HG02870 (cell line): Measurements from ENCODE around the gene DKK3.

Experiments used
- ATAC-seq: cut with Tn5 transposase; IDR thresholded peaks from one replicate; pipeline ENCODE4 v1.9.1; 2021; ENCODE audit warnings: mild to moderate bottlenecking, moderate library complexity; ENCODE audit not compliant: unreplicated experiment

DKK3 gene

DNA sequence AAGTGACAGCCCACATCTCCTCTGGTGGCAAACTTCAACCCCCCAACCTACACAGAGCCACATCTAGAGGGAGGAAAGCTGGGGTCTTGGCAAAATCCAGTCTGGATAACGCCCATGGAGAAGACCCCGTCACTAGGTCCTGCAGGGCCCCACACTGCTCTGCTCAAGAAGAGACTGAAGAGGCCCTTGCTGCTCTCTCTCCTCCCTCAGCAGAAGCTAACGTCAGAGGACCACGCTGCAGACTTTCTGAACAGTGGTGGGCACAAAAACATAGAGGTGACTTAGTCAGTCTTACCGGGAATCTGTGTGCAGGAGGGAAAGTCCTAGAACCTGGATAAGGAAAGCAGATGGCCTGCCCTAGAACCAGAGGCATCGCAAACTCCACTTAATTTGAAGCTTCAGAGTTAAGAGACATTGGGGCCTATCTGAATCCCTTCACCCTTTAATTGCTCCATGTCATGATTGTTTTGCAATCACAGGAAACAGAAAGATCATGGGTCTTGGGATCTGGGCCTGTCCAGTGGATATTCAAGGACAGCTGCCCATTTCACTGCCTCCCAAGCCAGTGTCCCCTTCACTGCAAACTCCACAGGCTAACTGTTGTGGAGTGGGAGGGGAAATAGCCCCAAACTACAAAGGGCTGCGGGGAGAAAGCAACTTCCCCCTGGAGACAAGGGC is 1.7 kb downstream of the DKK3 start:
- no peak for ATAC-seq

DNA sequence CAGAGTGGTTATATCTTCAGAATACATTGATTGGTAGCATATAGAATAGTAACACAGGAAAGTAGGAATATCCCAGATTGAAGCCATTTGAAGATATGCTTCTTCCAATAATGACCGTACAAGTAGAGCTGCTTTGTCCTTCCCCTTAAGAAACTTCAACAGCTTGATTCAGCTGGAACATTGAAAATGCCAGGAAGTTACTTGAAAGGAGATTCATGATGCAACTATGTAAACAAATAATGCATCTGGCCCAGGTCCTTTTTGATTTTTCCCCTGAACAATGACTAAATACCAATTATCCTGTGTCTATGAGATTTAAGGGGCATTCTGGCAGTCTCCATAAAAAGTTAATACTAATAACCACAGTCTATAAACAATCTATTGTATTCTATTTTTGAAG is 3.0 kb downstream of the DKK3 start:
- no peak for ATAC-seq

DNA sequence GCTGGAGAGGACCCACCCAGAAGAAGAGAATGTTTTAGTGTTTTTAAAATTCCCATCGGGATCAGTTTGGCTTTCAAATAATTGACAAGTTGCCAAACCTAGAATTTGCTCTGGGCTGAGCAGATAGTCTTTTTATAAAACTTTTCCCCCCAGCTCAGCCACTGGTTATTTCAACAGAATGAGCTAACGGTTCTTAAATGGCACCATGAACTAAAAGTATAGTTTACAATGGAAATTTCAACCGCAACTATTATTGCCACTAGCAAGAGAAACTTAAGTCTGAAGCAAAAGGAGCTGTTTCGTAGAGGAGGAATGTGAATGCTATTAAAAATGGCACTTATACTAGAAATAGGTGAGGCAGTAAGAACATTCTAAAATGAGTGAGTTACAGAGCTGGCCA is 3.4 kb downstream of the DKK3 start:
- no peak for ATAC-seq

DNA sequence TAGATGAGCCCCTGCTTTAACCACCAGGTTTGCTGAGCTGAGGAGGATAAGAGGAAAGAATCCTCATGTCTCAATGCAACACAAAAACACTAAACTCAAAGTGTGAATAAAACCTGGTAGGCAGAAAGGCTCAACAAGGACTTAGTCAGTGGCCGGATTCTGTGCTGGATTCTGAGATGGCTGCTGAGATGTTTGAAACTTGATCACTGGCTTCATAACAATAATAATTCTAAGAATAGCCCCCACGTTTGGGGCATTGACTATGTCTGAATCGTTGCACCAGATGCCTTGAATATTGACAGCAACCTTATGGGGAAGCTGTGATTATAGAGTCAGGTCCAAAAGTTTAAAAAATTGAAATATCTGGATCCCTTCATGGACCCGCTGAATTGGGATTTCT is 4.6 kb downstream of the DKK3 start:
- ATAC-seq: no peak

DNA sequence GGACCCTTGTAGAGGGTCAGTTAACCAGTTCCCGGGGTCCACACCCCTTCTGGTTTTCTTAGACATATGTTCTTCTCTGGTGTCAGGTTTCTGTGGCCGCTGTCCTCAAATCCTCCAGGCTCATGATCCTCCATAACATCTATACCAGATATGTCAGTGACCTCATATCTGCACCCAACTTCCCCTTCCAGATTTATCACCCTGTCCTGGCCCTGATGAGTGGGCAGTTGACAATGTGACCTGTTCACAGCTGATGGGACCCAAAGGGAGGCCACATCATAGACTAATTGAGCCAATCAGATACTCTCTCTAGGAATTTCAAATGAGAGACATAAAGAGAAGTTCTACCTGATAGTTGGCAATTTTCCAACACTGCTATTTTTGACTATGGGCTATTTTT is 5.1 kb downstream of the DKK3 start:
- no peak for ATAC-seq

DNA sequence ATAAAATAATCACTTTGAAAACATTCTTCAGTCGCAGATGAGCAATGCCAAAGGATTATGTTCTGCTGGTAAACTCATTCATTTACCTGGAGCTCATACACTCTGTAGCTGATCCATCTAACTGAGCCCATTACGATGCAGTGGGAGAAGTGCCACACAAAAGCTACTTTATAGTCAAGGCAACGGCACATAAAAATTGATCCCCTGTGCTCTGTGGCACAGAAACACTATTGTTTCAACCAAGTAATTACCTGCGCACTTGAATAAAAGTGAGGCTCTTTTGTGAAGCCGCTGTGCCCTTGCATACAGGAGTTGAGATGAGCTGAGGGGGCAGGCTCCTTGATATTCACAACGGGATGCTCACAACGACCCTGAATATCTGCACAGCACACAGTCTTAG is 7.2 kb downstream of the DKK3 start:
- no peak for ATAC-seq

DNA sequence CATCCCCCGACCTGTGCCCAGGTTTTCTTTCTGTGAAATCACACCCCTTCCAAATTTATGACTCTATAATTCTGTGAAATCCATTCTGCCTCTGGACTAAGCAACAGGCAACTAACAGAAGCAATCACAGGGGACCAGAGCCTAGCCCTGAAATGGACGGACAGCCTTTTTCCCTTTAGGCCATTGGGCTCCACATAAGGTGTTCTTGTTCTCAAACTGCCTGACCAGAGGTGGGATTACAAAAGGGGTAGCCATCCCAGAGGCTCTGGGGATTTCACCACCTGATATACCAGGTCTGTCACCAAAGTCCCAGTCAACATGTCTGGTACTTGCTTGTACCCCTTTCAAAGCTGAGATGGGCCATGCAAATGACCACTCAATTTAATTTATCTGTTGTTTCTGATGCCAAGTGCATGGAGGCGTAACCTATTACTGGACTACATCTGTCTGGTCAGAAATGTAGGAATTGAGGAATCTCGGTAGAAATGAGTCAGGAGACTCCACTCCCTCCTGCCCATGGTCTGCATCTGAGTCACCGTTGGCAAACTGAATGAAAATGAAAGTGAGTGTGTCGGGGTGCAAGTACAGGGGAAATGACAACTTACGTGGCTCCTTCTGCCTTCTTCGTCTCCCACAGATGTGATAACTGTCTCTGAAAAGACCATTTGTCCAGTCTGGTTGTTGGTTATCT is 10.2 kb downstream of the DKK3 start:
- no peak for ATAC-seq

DNA sequence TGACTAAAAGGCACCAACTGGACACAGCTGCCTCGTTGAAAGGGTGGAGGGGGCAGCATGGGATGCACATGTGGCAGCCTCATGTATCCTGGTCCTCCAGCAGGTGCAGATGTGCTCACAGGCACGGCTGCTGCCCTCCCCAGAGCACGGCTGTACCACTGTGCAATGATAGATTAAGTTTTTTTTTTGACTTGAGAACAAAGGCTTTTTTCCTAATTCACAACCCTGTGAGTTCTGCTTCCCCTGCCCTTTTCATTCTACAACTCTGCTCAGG is 11.4 kb downstream of the DKK3 start:
- no peak for ATAC-seq

DNA sequence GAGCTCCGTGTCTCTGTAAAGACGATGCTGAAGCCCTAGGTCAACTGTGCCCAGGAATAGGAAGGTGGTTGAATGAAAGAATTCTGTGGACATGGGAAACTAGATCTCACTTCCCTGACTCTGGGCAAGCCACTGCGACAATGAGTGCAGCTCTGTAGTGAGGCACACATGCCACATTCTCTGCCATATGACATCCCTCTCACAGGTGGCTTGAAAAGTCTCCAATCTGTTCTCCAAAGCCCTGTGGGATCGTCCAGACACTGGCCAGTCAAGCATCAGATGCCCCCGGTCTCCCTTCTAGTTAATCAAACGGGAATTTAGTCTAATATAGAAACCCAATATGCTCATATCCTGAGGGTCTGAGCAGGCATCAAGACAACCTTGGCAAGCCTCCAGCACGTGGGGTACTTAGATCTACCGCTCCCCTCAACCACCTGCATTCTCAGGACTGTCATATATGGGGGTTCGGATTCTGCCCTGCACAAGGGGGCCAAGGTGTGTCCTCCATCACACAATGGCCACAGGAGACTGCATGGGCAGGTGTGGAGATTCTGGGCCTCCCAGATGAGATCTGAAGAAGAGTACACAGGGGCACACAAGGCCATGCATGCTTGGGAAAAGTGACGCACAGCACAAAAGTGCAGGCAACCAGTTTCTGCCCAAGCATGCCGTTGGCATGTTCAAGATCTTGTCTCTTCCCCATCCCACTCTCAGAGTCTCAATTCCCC is 11.9 kb downstream of the DKK3 start:
- ATAC-seq: no peak

DNA sequence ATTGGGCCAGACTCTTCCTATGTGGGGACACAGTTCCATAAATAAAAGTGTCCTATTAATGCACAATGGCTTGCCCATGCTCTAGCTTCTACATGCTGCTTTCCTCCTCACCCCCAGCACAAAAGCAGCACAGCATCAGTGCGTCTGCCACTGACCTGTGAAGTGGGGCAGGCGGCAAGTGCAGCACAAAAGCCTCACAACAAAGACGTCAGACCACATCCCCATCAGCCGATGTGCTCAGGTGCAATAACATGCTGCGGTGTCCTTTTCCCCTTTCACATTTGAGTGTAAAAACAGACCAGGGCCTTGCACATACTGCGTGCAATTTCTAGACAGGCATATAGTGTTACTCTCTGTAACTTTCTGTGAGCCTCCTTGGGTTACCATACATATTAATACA is 12.8 kb downstream of the DKK3 start:
- no peak for ATAC-seq

DNA sequence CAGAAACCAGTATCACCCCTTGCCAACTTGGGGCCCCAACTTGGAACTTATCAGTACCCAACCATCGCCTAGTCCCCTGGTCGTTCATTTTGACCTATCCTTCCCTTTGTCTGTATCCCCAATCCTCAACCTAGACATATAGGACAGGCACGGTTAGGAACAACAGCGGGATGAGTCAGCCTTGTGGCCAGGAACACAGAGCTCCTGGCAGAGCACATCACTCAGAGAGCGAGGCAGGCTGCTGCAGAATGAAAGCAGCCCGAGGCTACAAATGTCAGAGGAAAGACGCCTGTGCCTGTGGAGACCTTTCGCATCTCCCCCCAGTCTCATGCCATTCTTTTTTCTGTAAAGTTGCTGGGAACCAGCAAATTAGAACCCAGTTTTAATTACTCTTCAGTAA is 14.6 kb downstream of the DKK3 start:
- ATAC-seq: no peak

DNA sequence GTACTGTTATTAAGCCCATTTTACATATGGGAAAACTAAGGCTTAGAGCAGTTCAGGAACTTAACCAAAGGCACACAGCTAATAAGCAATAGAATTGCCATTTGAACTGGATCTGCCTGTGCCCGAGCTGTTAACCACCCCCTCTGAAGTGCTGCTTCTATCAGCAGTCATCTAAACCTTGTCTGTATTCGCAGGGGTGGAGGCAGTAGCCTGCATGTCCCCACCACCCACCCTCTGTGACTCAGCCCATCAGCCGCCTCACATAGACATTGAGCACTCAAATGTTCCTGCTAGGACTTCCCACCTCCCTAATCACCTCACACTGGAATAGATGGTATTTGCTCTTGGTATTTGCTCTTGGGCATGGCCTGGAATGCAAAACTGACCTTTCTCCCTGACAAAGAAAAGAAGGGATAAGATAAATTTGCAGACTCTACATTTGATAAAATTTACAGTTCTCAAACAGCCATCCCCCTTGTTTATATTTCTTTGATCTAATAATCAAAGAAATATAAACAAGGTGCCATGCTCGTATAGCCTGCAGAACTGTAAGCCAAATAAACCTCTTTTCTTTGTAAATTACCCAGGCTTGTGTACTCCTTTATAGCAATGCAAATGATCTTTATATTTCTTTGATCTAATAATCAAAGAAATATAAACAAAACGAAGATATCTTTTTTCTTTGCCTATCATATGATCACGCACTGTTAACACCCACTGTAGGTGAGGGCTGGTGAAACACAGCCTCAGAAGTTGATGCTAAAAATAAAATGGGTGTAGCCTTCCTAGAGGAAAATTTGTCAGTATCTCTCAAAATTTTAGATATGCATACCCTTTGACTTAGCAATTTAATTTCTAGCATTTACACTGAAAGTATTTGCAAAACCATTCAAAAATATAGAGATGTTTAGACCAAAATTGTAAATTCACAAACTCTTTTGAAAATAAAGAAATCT is 15.9 kb downstream of the DKK3 start:
- ATAC-seq: no peak

DNA sequence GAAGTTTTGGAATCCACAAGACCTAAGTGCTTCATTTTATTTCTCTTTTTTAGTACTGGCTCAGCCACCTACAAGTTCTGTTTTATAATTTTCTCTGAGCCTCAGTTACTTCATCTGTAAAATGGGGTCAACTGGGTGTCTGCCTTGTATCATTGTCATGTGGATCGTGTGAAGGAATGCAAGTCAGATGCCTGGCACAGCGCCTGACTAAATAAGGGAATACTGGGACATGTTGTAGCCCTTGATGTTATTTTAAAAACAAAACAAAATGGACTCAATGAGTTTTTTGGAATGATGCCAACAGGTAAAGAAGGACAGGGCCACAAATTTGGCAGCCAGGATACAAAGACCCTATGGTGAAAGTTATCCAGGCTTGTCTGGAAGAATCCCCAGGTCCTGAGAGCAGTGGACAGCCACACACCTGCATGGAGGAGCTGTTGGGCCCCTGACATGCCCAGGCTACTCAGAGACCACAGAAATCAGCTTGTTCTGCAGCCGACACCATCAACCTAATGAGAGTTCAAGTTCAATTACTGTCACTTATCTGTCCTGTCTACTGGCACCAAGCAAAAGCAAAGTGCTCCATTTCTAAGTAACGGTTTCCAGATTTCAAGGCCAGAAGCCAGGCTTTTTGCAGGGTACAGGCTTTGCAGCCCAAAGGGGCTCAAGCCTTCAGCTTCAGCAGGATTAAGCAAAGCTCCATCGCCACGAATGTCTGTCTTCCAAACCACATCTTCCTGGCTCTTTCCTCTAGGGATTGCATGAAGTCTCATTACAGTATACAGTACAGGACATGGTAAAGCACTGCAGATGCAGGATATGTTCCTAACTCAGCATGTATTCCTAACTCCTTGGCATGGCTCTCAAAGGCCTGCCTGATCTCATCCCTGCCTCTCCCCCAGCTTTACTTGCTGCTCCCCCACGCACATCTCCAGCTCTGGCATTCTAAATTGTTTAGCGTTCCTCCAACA is 18.4 kb downstream of the DKK3 start:
- no peak for ATAC-seq

DNA sequence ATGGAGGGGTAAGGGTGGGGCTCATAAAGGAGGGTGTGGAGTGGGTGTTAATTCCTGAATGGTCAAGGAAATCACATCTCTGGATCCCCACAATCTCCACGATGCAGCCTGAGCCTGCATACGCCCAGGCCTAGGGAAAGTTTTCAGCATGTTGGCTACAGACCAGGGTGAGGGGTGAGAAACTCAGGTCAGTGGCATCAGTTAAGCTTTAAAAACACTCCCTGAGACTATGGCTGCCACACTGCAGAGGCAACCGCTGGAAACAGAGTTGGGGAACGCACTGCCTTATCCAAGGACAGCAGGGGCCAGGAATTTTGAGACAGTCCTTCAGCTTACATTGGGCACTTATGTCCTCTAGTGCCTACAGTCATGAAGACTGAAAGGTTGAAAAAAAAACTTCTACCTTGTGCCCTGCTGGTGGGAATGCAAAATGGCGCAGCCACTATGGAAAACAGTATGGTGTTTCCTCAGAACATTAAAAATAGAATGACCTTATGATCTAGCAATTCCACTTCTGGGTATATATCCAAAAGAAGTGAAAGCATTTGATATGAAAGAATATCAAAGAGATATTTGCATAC is 19.7 kb downstream of the DKK3 start:
- no peak for ATAC-seq

DNA sequence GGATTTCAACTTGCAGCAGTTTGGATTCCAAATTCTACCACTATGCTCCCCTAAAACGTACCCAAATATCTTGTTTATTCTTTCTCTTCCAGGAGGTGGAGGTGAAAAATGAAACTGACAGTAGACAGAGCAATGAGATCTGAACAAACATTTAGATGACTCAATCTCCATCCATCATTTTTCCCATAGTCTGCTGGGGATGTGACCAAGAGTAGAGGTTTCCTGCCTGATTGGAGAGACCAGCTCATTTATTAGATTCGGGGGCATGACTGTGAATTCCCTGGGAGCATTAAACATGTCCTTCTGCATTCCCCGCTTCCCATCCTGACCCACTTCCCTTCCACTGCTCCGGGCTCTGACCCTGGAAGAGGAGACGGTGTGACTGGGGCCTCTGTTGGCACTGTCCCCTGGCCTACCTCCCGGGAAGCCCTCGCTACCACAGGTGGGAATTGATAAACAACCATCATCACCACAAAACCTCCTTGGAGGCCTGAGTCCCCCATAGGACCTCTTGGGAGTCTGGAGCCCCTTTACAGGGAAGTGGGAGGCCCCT is 20.3 kb downstream of the DKK3 start:
- no peak for ATAC-seq

DNA sequence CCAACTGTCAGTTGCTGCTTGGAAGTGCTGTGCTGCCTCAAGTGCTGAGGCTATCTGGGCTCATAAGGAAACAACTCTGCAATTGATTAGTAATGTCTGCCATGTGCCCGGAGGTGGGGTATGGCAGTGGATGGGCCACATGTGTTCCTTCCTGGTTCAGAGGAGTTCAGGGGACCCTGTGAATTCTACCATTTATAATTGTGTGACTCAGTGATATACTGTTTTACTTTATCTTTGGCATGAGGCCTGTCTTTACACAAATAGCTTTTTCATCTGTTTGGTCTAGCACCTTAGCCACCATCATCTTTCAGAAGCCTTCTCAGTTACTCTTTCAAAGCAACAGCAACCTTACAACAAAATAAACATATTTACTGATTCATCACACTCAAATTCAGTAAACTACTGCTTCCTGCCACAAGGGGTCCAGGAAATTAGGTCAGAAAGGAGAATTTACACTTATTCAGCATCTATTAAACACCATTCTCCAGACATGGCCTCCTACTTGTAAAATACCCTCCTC is 20.9 kb downstream of the DKK3 start:
- ATAC-seq: no peak

DNA sequence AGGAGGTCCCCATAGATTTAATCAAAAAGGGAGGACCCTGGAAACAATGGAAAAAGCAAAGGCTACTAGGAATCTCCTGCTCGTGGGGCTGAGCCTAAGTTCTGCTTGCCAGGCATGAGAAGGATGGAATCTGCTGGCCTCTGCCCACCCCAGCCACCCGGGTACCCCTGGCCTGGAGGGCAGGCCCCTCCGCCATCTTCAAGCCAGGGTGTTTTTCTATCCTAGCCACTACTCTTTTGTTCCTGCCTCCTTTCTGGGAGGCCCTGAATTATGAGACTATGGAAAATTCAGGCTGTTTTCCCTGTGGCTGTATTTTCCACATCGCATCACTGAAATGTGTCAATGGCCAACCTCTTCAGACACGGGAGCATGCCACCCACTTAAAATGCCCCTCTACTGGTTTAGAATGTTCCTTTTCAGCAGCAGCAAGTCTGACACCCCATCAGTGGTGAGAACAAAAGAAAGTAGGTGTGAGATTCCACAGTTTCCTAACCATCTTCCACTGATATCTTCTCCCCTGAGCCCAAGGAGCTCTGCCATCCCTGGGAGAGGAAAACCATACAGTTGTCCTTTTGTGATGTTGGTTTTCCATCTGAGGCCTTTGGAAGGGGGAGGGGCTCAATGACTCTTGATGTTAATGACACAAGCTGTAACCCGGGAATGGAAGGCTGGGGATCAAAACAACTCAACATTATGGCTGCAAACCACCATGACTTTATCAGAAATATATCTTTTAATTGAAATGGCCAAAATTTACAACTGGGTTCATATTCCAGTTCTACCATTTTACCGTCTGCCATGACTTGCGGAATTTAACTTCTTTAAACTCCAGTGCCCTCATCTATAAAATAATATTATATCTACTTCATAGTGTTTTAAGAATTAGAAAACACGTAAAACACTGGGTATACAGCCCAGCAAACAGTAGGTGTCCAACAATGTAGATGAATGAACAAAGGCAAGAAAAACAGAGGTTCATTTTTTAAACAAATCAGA is 22.2 kb downstream of the DKK3 start:
- ATAC-seq: no peak
